Neural cell (in vitro differentiated cells): Measurements from ENCODE around the gene MRPL23. TPM values are rescaled to one million over a fixed set of nuclear protein-coding genes. Genes with fewer than 3 reads are reported as not detected.

Experiments
- H2AFZ ChIP-seq: fragments of 200-600, 300-800 bp; sonication (generic), shearing (Covaris generic); 2 replicates; pipeline ENCODE4 v1.6.0; 2014; ENCODE audit warnings: low read depth, mild to moderate bottlenecking, antibody characterized with exemption, low read length, moderate library complexity
- H3F3A ChIP-seq: fragments of 200-600 bp; shearing (Covaris generic); 2 replicates; pipeline ENCODE4 v1.6.1; 2016; ENCODE audit warnings: mild to moderate bottlenecking, moderate library complexity, mixed read lengths, antibody characterized with exemption, low read length; ENCODE audit not compliant: insufficient read depth, poor library complexity, severe bottlenecking
- H3K27ac ChIP-seq: fragments of 200-600, 300-800 bp; sonication (generic), shearing (Covaris generic); 2 replicates; pipeline ENCODE4 v1.5.1; 2014; ENCODE audit warnings: mild to moderate bottlenecking, low read length, moderate library complexity
- H3K27me3 ChIP-seq: fragments of 300-800, 200-600 bp; sonication (generic), shearing (Covaris generic); 2 replicates; pipeline ENCODE4 v1.6.0; 2014; ENCODE audit warnings: mild to moderate bottlenecking, low read depth, low read length, moderate library complexity; ENCODE audit not compliant: insufficient read depth
- H3K36me3 ChIP-seq: fragments of 300-800, 200-600 bp; sonication (generic), shearing (Covaris generic); 2 replicates; pipeline ENCODE4 v1.5.1; 2014; ENCODE audit warnings: mild to moderate bottlenecking, antibody characterized with exemption, low read length, moderate library complexity; ENCODE audit not compliant: insufficient read depth
- H3K4me2 ChIP-seq: fragments of 300-800, 200-600 bp; sonication (generic), shearing (Covaris generic); 2 replicates; pipeline ENCODE4 v1.6.0; 2014; ENCODE audit warnings: mild to moderate bottlenecking, low read length
- H3K4me3 ChIP-seq: fragments of 300-800, 200-600 bp; sonication (generic), shearing (Covaris generic); 2 replicates; pipeline ENCODE4 v1.5.1; 2014; ENCODE audit warnings: mild to moderate bottlenecking, low read length, moderate library complexity
- H3K79me2 ChIP-seq: fragments of 200-600 bp; shearing (Covaris generic); replicated peaks from 2 replicates; pipeline ENCODE4 v1.6.0; 2014; ENCODE audit warnings: mild to moderate bottlenecking, low read length, moderate library complexity; ENCODE audit not compliant: insufficient read depth
- H3K9ac ChIP-seq: fragments of 300-800, 200-600 bp; sonication (generic), shearing (Covaris generic); 2 replicates; pipeline ENCODE4 v1.6.1; 2016; ENCODE audit warnings: mild to moderate bottlenecking, low read length, mixed read lengths
- H3K9me2 ChIP-seq: fragments of 200-600 bp; shearing (Covaris generic); 2 replicates; pipeline ENCODE4 v1.6.1; 2016; ENCODE audit warnings: mild to moderate bottlenecking, low read length, mixed read lengths; ENCODE audit not compliant: insufficient read depth
- H3K9me3 ChIP-seq: fragments of 200-600, 300-800 bp; sonication (generic), shearing (Covaris generic); 2 replicates; pipeline ENCODE4 v1.6.1; 2016; ENCODE audit warnings: mild to moderate bottlenecking, mixed run types, low read length, moderate library complexity, mixed read lengths
- H4K20me1 ChIP-seq: fragments of 200-600 bp; shearing (Covaris generic); 2 replicates; pipeline ENCODE4 v1.6.1; 2016; ENCODE audit warnings: mild to moderate bottlenecking, mixed run types; ENCODE audit not compliant: insufficient read depth
- EP300 ChIP-seq: fragments of 450-650 bp; conservative IDR thresholded peaks from 2 replicates; pipeline ENCODE4 v1.6.1; 2014; ENCODE audit warnings: antibody characterized with exemption, mild to moderate bottlenecking, moderate library complexity; ENCODE audit not compliant: poor library complexity, severe bottlenecking
- EZH2 ChIP-seq: fragments of 200-600, 300-800 bp; shearing (Covaris generic), sonication (generic); IDR thresholded peaks from 2 replicates; pipeline ENCODE4 v1.6.1; 2014; ENCODE audit warnings: antibody characterized with exemption, low read length, borderline replicate concordance, mild to moderate bottlenecking; ENCODE audit not compliant: insufficient read depth, poor library complexity, severe bottlenecking
- MXI1 ChIP-seq: fragments of 450-650 bp; conservative IDR thresholded peaks from 2 replicates; pipeline ENCODE4 v1.6.1; 2014; ENCODE audit warnings: antibody characterized with exemption, mild to moderate bottlenecking; ENCODE audit not compliant: poor library complexity, severe bottlenecking
- POLR2AphosphoS5 ChIP-seq: IDR thresholded peaks from 2 replicates; pipeline ENCODE4 v1.6.1; 2012
- RAD21 ChIP-seq: fragments of 450-650 bp; conservative IDR thresholded peaks from 2 replicates; pipeline ENCODE4 v1.6.1; 2014; ENCODE audit warnings: antibody characterized with exemption, mild to moderate bottlenecking, moderate library complexity
- SMC3 ChIP-seq: fragments of 450-650 bp; conservative IDR thresholded peaks from 2 replicates; pipeline ENCODE4 v1.6.1; 2014; ENCODE audit warnings: antibody characterized with exemption, mild to moderate bottlenecking, moderate library complexity; ENCODE audit not compliant: poor library complexity
- TAF1 ChIP-seq: IDR thresholded peaks from 2 replicates; pipeline ENCODE4 v1.6.1; 2012; ENCODE audit warnings: low read depth
- polyA plus RNA-seq: library from polyadenylated mRNA; depleted of rRNA; stranded (reverse); fragments of >200 nt; gene quantifications from 2 replicates; pipeline ENCODE4 v1.2.3, GENCODE V29; 2014
- TF ChIP-seq, protein P1 (sequence below): IDR thresholded peaks from 2 replicates; pipeline ENCODE4 v1.6.1; 2012; ENCODE audit warnings: borderline replicate concordance
- TF ChIP-seq, protein P2 (sequence below): fragments of 450-650 bp; IDR thresholded peaks from 2 replicates; pipeline ENCODE4 v1.5.1; 2014; ENCODE audit warnings: antibody characterized with exemption, mild to moderate bottlenecking, moderate library complexity; ENCODE audit not compliant: poor library complexity, severe bottlenecking

The MRPL23 gene
- polyA plus RNA-seq, 1 donor from 2014 or later, result 154 TPM

DNA sequence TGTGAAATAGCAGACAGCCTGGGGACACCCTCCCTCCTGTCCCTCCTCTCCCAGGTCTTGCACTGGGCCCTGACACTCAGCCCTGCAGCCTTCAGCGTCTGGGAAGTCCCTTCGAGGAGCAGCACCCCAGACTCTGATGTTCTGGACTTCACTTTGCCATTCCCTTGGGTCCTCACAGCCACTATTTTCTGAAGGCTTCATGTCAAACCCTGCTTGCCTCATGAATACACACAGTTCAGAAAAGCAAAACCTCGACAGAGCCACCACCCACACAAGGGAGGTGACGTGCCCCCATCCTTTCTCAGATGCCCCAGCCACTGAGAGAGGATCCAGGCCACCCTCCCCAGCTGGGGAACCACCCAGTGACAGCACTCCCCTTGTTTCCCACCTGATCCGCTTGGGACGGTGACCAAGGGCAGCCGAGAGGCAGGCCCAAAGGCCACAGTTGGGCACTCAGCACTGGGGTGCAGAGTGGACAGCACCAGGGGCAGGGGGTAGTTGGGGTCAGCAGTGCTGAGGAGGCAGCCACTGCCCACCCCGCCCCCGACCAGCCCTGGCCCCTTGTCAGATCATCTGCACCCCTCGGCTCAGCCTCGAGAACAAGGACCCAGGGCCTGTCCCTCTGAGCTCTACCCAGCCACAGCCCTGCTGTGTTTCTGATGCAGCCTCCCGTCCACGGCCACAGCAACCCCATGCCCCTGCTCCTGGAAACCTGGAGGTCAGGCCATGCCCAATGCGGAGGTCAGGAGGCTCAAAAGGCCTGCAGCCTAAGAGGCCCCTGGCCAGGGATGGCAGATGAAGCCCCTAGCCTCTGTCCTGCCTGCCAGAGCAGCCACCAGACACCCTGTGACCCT is 30.8 kb upstream of the MRPL23 start:
- Histone ChIP-seq H3K27ac (no peak overlapping the region), H3K9me2 (no peaks in the 10 kb centered on the region), H3K9me3 (no peaks in the 10 kb centered on the region), H3K79me2 (no peaks in the 10 kb centered on the region), H3K9ac (no peak overlapping the region), H3F3A (no peaks in the 10 kb centered on the region), H3K4me3 (no peak overlapping the region), H2AFZ (no peak overlapping the region), H3K36me3 (no peaks in the 10 kb centered on the region), H3K27me3 (no peaks in the 10 kb centered on the region), H3K4me2 (no peak overlapping the region), H4K20me1 (no peaks in the 10 kb centered on the region)
- TF ChIP-seq RAD21 (no peak), EZH2 (no peak), TAF1 (no peak), EP300 (no peak), SMC3 (no peak), POLR2AphosphoS5 (no peak), MXI1 (no peak)
- TF ChIP-seq, protein P1, sequence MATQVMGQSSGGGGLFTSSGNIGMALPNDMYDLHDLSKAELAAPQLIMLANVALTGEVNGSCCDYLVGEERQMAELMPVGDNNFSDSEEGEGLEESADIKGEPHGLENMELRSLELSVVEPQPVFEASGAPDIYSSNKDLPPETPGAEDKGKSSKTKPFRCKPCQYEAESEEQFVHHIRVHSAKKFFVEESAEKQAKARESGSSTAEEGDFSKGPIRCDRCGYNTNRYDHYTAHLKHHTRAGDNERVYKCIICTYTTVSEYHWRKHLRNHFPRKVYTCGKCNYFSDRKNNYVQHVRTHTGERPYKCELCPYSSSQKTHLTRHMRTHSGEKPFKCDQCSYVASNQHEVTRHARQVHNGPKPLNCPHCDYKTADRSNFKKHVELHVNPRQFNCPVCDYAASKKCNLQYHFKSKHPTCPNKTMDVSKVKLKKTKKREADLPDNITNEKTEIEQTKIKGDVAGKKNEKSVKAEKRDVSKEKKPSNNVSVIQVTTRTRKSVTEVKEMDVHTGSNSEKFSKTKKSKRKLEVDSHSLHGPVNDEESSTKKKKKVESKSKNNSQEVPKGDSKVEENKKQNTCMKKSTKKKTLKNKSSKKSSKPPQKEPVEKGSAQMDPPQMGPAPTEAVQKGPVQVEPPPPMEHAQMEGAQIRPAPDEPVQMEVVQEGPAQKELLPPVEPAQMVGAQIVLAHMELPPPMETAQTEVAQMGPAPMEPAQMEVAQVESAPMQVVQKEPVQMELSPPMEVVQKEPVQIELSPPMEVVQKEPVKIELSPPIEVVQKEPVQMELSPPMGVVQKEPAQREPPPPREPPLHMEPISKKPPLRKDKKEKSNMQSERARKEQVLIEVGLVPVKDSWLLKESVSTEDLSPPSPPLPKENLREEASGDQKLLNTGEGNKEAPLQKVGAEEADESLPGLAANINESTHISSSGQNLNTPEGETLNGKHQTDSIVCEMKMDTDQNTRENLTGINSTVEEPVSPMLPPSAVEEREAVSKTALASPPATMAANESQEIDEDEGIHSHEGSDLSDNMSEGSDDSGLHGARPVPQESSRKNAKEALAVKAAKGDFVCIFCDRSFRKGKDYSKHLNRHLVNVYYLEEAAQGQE, result no peak
- TF ChIP-seq, protein P2, sequence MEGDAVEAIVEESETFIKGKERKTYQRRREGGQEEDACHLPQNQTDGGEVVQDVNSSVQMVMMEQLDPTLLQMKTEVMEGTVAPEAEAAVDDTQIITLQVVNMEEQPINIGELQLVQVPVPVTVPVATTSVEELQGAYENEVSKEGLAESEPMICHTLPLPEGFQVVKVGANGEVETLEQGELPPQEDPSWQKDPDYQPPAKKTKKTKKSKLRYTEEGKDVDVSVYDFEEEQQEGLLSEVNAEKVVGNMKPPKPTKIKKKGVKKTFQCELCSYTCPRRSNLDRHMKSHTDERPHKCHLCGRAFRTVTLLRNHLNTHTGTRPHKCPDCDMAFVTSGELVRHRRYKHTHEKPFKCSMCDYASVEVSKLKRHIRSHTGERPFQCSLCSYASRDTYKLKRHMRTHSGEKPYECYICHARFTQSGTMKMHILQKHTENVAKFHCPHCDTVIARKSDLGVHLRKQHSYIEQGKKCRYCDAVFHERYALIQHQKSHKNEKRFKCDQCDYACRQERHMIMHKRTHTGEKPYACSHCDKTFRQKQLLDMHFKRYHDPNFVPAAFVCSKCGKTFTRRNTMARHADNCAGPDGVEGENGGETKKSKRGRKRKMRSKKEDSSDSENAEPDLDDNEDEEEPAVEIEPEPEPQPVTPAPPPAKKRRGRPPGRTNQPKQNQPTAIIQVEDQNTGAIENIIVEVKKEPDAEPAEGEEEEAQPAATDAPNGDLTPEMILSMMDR, result no peak

DNA sequence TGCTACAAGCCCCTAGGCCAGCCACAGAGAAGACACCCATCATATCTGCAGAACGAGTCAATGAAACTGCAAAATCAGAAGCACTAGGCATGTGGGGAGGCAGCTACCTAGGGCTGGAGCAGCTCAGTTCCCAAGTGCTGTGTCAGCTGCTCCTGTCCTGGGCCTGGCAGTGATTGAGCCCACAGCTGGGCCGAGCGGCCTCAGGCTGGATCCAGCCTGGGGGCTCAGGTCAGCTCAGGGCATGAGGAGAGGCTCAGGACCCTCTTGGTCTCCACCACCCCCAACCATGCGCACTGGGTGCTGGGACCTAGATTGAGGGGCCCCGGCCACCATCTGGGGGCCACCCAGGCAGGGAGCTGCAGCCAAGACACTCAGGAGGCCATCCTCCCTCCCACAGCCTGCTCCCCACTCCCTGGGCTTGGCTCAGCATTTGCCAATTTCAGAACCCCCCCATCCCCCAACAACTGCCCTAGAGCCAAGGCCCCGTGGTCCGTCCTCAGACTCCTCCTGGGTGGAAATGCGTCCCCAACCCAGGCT is 30.1 kb upstream of the MRPL23 start:
- no peaks in the 10 kb centered on the region for H4K20me1 ChIP-seq
- no peak overlapping the region for H2AFZ ChIP-seq
- H3F3A ChIP-seq, result no peaks in the 10 kb centered on the region
- no peaks in the 10 kb centered on the region for H3K36me3 ChIP-seq
- no peaks in the 10 kb centered on the region for H3K9me3 ChIP-seq
- no peak overlapping the region for H3K9ac ChIP-seq
- no peak overlapping the region for H3K4me2 ChIP-seq
- TF ChIP-seq RAD21 (no peak), EP300 (no peak), TAF1 (no peak), POLR2AphosphoS5 (no peak)
- H3K9me2 ChIP-seq, result no peaks in the 10 kb centered on the region
- H3K79me2 ChIP-seq, result no peaks in the 10 kb centered on the region
- H3K27me3 ChIP-seq, result no peaks in the 10 kb centered on the region
- no peak overlapping the region for H3K4me3 ChIP-seq
- H3K27ac ChIP-seq, result no peak overlapping the region
